ENCODE data around the gene NINJ1.

Gene NINJ1

GRCh38 chr9:93132287-93132927 lies 1.6 kb downstream of the NINJ1 start:
- no peak for DNase-seq

GRCh38 chr9:93131599-93132286 lies 2.3 kb downstream of the NINJ1 start:
- no peak for DNase-seq

- no peak for DNase-seq
Observed at GRCh38 chr9:93130861-93131481, 3.1 kb downstream of the NINJ1 start.

- DNase-seq: no peak
Observed at GRCh38 chr9:93129691-93130500, 4.2 kb downstream of the NINJ1 start.

GRCh38 chr9:93129286-93129685 lies 4.8 kb downstream of the NINJ1 start:
- no peak for DNase-seq

- no peak for DNase-seq
Observed at GRCh38 chr9:93128715-93129224, 5.3 kb downstream of the NINJ1 start.

GRCh38 chr9:93128011-93128714 lies 5.9 kb downstream of the NINJ1 start:
- no peak for DNase-seq

- no peak for DNase-seq
Observed at GRCh38 chr9:93127395-93127911, 6.6 kb downstream of the NINJ1 start.

- no peak for DNase-seq
Observed at GRCh38 chr9:93126825-93127368, 7.2 kb downstream of the NINJ1 start.

- no peak for DNase-seq
Observed at GRCh38 chr9:93126151-93126781, 7.8 kb downstream of the NINJ1 start.

- no peak for DNase-seq
Observed at GRCh38 chr9:93125331-93125894, 8.6 kb downstream of the NINJ1 start.

GRCh38 chr9:93124793-93125192 lies 9.3 kb downstream of the NINJ1 start:
- DNase-seq: no peak

- no peak for DNase-seq
Observed at GRCh38 chr9:93123561-93124283, 10.3 kb downstream of the NINJ1 start.

- DNase-seq: no peak
Observed at GRCh38 chr9:93122721-93123221, 11.3 kb downstream of the NINJ1 start.

- DNase-seq: no peak
Observed at GRCh38 chr9:93121316-93122241, 12.5 kb downstream of the NINJ1 start.

GRCh38 chr9:93120846-93121315 lies 13.2 kb downstream of the NINJ1 start:
- no peak for DNase-seq

GRCh38 chr9:93119953-93120845 lies 13.9 kb downstream of the NINJ1 start:
- DNase-seq: no peak

GRCh38 chr9:93119703-93119952 lies 14.4 kb downstream of the NINJ1 start:
- no peak for DNase-seq

Measured in stimulated activated CD4-positive, alpha-beta T cell treated with anti-CD3 and anti-CD28 coated beads, Interleukin-4, amount 100 ng/mL, for 24 hours (primary cell).